Gastrocnemius medialis (tissue), 4 donors: ENCODE data around the gene PAX8.

Experiments used
- CTCF ChIP-seq, 5 experiments: fragments of 450-650 bp in 3 of 5; fragments of 200-600 bp in 2 of 5; sonication (generic) in 2 of 5; IDR thresholded peaks in 4 of 5; conservative IDR thresholded peaks in 1 of 5; 1 replicate in 4 of 5; 2 replicates in 1 of 5; pipeline ENCODE4 v1.5.1; 2016 to 2019; ENCODE audit warnings: antibody characterized with exemption in 5 of 5, mild to moderate bottlenecking in 3 of 5, moderate library complexity in 3 of 5
- POLR2A ChIP-seq, 2 donors: fragments of 450-650 bp; IDR thresholded peaks; one replicate each; pipeline ENCODE4 v1.6.1; 2017; ENCODE audit warnings: antibody characterized with exemption in 2 of 2, mild to moderate bottlenecking in 2 of 2, moderate library complexity in 2 of 2

GRCh38 chr2:113190871-113191270, 87.8 kb downstream of the PAX8 start:
- TF ChIP-seq POLR2A (IDR thresholded peaks at IDR 0.05) (no peak), CTCF (IDR thresholded peaks at IDR 0.05 in 4 of 5, conservative IDR thresholded peaks at IDR 0.05 in 1 of 5) (no peak)
